HG03175 (cell line): ENCODE measurements around the gene ERC2.
A peak's percentile ranks its signal among the peaks of the same experiment; 100 is the strongest.

Experiments used
- ATAC-seq: cut with Tn5 transposase; IDR thresholded peaks from one replicate; pipeline ENCODE4 v1.9.1; 2021; ENCODE audit warnings: mild to moderate bottlenecking, moderate library complexity; ENCODE audit not compliant: unreplicated experiment

ERC2 gene

GRCh38 chr3:55488398-55489055, 979.7 kb downstream of the ERC2 start:
- no peak for ATAC-seq

DNA sequence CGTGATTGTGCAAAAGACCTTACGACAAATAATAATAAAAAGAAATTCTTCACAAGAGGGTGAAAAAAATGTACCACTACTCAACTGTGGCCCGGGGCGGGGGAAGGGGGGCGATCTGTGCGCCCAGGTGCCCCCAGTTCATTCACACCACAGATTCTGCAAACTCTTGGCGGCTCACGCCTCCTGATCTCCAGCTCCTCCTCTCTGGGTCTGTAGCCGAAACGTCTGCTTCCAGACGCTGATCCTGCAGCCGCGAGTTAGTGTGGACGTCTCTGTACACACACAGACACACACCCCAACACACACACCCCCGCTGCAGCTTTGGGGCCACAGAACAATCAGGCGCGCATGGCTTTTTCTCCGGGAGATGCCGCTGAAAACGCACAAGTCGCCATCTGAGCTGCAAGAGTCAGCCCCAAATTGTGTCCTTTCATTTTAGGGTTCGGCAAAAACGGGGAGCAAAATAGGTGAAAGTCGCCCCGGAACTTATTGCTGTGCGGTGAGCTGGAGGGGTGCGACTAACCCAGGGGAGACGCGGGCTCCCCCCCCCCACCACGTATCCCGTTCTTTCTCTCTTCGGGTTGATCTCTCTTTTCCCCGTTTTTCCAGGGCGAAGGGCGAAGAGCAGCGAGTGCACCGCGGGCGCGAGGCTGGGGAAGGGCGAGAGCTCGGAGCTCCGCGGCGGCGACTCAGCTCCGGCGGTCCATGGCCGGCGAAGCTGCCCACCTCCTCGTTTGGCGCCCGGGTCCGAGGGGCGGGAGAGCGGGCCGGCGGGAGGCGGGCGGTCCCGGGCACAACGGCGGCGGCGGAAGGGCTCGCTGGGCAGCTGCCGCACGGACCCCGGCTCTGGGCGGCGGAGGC, 980.7 kb downstream of the ERC2 start:
- ATAC-seq = no peak

GRCh38 chr3:55486857-55487380, 981.3 kb downstream of the ERC2 start, which contains the start of gene WNT5A:
WNT5A (minus strand) TSS chr3:55487306; CDS start chr3:55486985, 321 bp downstream.
- ATAC-seq = no peak

GRCh38 chr3:55486101-55486856, 982.0 kb downstream of the ERC2 start:
- ATAC-seq = no peak

- peak; percentile 72 for ATAC-seq
Measured at GRCh38 chr3:55484801-55485791, 983.2 kb downstream of the ERC2 start.

DNA sequence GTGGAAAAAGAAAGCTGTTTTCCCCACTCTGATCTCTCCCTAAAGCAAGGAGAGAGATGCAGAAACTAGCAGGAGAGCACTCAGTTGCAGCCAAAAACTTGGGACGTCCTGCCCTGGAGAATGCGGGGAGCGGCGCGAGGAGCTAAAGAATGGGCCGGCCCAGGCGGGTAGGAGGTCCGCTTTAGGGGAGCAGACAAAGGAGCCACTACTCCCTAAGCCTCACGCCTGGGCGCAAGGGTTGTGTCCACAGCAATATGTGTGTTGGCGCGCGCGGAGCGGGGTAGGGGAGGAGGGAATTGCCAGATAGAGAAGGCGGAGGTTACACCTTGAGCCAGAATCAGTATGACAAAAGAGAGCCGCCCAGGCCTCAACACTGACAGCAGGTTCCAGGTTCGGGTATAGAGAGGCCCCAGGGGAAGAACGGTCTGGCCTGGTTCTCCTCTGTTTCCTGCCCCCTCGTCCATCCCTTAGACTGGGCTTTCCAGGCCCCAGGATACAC, 984.0 kb downstream of the ERC2 start:
- no peak for ATAC-seq

GRCh38 chr3:55483196-55484095, 984.8 kb downstream of the ERC2 start:
- ATAC-seq = no peak

- no peak for ATAC-seq
Measured at GRCh38 chr3:55482496-55483195, 985.6 kb downstream of the ERC2 start.

DNA sequence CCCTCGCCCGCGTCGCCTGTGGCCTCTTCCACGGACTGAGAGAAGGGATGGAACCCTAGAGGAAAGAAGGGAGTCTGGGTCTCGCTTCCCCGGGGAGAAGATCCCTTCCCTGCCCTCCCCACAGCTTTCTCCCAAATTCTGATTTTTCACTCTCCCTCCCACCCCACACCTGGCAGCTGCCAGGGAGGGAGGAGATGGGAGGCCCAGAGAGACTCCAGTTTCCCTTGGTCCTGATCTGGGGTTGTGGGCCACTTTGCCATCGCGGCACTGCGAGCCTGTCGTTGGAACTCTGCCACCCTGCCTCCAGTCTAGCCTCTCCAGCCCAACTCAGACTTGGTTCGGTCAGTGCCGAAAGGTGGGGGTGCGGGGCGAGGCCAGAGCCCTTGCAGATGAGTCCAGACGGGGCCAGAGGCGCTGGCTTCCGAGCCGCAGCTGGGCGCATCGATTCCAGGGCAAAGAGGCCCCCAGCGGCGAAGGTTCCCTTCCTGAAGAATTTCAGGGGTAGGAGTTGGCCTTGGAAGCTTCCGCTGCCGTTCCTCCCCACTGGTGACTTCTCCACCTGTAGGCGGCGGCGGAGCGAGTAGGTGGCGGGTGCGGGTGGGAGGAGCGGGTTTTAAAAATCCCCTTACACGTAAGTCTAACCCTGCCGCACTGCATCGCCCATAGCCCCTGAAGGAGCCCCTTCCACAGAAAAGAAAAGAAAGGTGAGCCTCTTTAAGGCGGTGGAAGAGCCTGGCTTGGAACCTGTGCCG, 986.3 kb downstream of the ERC2 start:
- ATAC-seq = no peak

DNA sequence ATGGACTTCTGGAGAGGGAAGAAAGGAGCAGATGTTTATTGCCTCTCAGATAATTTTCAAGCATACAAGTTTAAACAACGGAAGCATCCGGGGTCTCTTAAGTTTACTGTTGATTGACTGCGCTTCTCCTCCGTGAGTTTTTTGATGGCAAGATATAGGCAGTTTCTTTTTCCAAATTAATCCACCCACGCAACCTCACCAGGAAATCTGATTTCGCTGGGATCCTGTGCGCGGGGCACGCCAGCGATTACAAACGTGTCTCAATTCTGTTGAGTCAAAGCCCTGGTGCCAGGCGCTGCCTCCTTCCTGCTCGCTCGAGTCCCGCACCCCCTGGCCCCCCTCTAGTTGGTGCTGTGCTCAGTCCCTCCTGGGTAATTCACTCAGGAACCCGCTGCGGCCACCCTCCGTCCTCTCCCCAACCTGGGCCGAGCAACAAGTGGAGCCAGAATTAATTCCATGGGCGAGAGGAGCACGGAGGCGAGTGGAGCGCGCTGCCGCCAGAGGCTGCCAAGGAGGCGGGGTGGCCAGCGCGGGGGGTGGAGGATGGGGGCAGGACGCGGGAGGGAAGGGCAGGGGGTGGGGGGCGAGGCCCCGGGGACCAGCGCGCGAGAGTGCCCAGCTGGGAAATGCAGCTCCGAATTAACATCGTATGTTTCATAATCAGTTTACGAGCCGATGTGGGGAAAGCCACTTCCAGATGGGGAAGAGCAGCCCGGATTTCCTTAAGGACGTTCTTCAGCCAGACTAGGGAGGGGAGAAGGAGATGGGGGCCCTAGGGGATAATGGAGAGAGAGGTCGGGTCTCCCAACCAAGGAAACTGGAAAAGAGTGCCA, 987.1 kb downstream of the ERC2 start:
- no peak for ATAC-seq

DNA sequence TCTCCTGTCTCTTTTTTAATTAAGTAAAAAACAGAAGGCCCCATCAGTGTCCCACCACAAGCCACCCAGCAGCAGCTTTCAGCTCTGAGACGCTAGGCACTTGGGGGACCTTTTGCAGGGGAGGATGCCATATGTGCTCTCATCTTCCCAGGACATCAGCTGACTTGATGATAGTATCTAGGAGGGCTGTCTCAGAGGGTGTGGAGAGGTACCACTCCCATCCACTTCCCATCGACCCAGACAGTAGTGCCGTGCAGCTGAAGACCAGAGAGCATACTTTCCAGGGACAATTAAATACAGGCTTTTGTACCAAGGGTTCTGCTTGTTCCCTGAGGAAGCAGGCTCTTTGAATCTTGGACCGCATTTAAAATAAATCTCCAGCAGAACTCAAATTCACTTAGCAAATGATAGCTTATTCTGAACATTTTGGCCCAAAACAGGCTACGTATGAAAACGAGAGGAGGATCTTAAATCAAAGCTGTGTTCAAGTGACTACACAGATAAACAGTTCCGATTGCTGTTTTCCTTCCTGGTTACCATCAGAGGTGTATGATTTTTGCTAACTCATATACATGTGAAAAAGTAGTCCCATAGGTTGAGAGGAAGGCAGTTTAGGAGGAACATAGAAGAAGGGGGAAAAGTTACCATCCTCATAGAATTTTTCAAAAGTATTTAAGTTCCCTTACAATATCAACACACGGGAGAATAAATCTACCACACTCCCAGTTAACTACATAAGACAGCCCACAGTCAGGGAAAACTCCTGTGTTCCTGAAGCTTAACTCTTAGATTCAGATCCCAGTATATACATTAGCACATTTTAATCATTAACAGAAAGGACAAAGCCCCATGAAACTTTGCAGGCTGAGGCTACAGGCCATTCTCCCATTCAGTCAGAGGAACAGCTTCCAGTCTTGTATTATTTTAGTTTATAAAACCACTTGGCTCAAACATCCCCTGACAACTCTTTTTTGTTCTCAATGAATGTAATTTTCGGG, 990.7 kb downstream of the ERC2 start:
- no peak for ATAC-seq

DNA sequence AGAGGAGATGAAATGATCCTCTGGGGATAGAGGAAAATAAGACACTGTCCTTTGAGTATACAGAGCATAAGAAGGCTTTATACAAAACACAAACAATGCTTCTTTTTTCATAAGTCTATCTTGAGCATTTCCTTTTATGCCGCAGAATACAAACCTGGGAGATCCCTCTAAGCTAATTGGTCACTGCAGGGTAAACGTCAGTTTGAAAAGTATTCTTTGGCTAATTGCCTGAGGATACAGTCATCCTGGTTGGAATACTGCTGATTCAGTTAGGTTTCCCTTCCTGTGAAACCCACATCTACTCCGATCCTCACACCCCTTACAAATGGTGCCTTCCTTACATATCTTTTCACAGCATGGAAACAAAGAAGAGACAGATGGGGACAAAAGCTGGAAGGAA, 991.8 kb downstream of the ERC2 start:
- ATAC-seq = no peak

GRCh38 chr3:55474213-55474632, 994.0 kb downstream of the ERC2 start:
- no peak for ATAC-seq

DNA sequence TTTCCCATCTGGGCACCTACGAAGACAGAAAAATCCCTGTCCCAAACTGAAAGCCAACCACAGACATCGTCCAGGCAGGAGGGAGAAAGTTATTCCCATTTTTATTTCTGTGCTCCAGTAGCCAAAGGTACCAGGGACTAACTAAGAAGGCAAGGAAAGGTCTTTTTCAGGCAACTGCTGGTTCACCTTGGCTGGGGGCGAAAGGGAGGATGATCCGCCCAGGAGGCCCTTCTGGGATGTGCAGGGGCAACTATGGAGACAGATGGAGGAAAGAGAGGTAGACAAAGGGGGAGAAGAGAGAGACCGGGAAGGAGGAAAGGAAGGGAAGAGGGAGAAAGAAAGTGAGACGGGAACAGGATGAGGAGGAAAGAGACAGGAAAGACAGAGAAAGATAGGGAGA, 994.5 kb downstream of the ERC2 start:
- no peak for ATAC-seq

DNA sequence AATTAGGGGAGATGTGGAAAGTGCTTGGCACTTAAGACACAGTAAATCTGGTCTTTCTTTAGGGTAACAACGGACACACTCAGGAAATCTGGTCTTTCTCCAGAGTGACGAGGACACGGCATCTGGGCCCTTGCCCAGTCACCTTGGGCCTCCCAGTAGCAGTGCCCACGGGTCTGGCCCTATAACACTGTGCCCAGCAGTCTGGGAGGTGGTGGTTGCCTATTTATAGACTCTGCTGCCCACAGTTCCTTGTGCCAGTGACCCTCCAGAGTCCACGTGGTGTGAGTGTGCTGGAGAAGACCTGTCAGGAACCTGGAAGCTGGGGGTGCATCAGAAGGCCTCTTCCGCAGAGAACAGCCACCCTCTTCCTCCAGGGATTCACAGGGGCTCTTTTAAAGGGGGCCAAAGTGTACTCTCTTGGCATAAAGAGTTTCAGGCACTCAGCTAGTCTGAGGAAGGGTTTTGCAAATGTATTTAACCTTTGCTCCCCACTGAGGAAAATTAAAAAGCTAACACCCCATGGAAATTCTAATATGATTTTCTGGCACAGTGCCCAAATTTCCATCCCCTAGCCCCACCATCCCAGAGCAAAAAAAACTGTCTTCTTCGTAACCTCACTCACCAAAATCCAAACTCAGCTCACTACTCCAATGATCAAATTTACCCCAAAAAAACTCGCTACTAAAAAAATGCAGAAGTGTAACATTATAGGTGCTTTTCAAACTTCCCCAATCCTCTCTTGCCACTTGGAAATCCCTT, 996.6 kb downstream of the ERC2 start:
- ATAC-seq = no peak
